Suppressor macrophage (primary cell): Measurements from ENCODE around the gene KRT23.
A peak's percentile ranks its signal among the peaks of the same experiment; 100 is the strongest.

ENCODE experiments used
- DNase-seq, 4 experiments: peaks; one replicate each; pipeline ENCODE4 v3.0.0-alpha.2; 2020 to 2022

The KRT23 gene

GRCh38 chr17:40949418-40949817 is 12.0 kb upstream of the KRT23 start:
- DNase-seq, result peak in 1 of 4 experiments; percentile 6

- no peak for DNase-seq
Measured at GRCh38 chr17:40947929-40948328, 10.5 kb upstream of the KRT23 start.

GRCh38 chr17:40945414-40945813 is 8.0 kb upstream of the KRT23 start:
- no peak for DNase-seq

- no peak for DNase-seq
Measured at GRCh38 chr17:40944531-40944930, 7.1 kb upstream of the KRT23 start.

- no peak for DNase-seq
Measured at GRCh38 chr17:40942553-40942952, 5.1 kb upstream of the KRT23 start.

GRCh38 chr17:40940266-40940665 is 2.8 kb upstream of the KRT23 start:
- DNase-seq, result no peak

GRCh38 chr17:40938981-40939380 is 1.5 kb upstream of the KRT23 start:
- DNase-seq, result no peak

GRCh38 chr17:40936976-40937375 is 470 bp downstream of the KRT23 start:
- DNase-seq, result no peak

GRCh38 chr17:40936437-40936971 is 942 bp downstream of the KRT23 start:
- DNase-seq, result peak; percentile 16 to 54 (median 41)

GRCh38 chr17:40935624-40936023 is 1.8 kb downstream of the KRT23 start:
- DNase-seq, result no peak

GRCh38 chr17:40932608-40933007 is 4.8 kb downstream of the KRT23 start:
- no peak for DNase-seq

- DNase-seq, result peak; percentile 15 to 53 (median 34)
Measured at GRCh38 chr17:40931311-40931710, 6.1 kb downstream of the KRT23 start.

- no peak for DNase-seq
Measured at GRCh38 chr17:40926341-40926740, 11.1 kb downstream of the KRT23 start.

GRCh38 chr17:40922239-40922638 is 15.2 kb downstream of the KRT23 start:
- DNase-seq, result peak; percentile 75 to 87 (median 86)

- no peak for DNase-seq
Measured at GRCh38 chr17:40921026-40921425, 16.4 kb downstream of the KRT23 start.

GRCh38 chr17:40917116-40917515 is 20.3 kb downstream of the KRT23 start:
- DNase-seq, result peak in 3 of 4 experiments; percentile 44 to 51 (median 48)

GRCh38 chr17:40916366-40916765 is 21.1 kb downstream of the KRT23 start:
- no peak for DNase-seq

- DNase-seq, result peak; percentile 24 to 76 (median 44)
Measured at GRCh38 chr17:40915721-40916256, 21.7 kb downstream of the KRT23 start.

- peak in 3 of 4 experiments; percentile 16 to 82 (median 72) for DNase-seq
Measured at GRCh38 chr17:40915199-40915661, 22.2 kb downstream of the KRT23 start.

- DNase-seq, result no peak
Measured at GRCh38 chr17:40914075-40914855, 23.2 kb downstream of the KRT23 start.

- DNase-seq, result peak in 3 of 4 experiments; percentile 30 to 68 (median 65)
Measured at GRCh38 chr17:40912486-40913210, 24.8 kb downstream of the KRT23 start.

- no peak for DNase-seq
Measured at GRCh38 chr17:40910441-40910841, 27.0 kb downstream of the KRT23 start.

- peak in 3 of 4 experiments; percentile 58 to 65 (median 58) for DNase-seq
Measured at GRCh38 chr17:40909755-40910154, 27.7 kb downstream of the KRT23 start.
